ENCODE measurements around the gene ZNF324B.
"Not testable (repeated sequence)": the region's sequence is repeated elsewhere in the genome, so short reads cannot be mapped to it uniquely, and the experiment has no call there.

The ZNF324B gene

GRCh38 chr19:58456111-58456510 lies 4.7 kb downstream of the ZNF324B start:
- DNase-seq: no peak

GRCh38 chr19:58460039-58460438 lies 8.6 kb downstream of the ZNF324B start:
- no peak for DNase-seq

- DNase-seq: no peak
Observed at GRCh38 chr19:58466089-58466759, 14.8 kb downstream of the ZNF324B start.

GRCh38 chr19:58466760-58467589 lies 15.6 kb downstream of the ZNF324B start, which contains the start of gene ZNF324:
TSS of gene ZNF324 (plus strand) at chr19:58467080. CDS start at chr19:58469186, 2,106 bp downstream.
- DNase-seq: peak; percentile 95

GRCh38 chr19:58468216-58468839 lies 16.9 kb downstream of the ZNF324B start:
- peak; percentile 33 for DNase-seq

GRCh38 chr19:58469241-58470013 lies 18.0 kb downstream of the ZNF324B start:
- no peak for DNase-seq

GRCh38 chr19:58470837-58471543 lies 19.6 kb downstream of the ZNF324B start:
- not testable (repeated sequence) for DNase-seq

GRCh38 chr19:58471736-58472135 lies 20.3 kb downstream of the ZNF324B start:
- DNase-seq: no peak

- DNase-seq: no peak
Observed at GRCh38 chr19:58473775-58474174, 22.4 kb downstream of the ZNF324B start.

GRCh38 chr19:58474291-58474996 lies 23.0 kb downstream of the ZNF324B start:
- DNase-seq: no peak

GRCh38 chr19:58474997-58475713 lies 23.7 kb downstream of the ZNF324B start:
- DNase-seq: no peak

- DNase-seq: peak; percentile 89
Observed at GRCh38 chr19:58475714-58476497, 24.5 kb downstream of the ZNF324B start, which contains the start of gene ZNF446. TSS of gene ZNF446 (plus strand) at chr19:58476352. CDS start at chr19:58477219, 867 bp downstream.

GRCh38 chr19:58476498-58477015 lies 25.1 kb downstream of the ZNF324B start:
- DNase-seq: no peak

GRCh38 chr19:58477130-58477529 lies 25.7 kb downstream of the ZNF324B start:
- no peak for DNase-seq

GRCh38 chr19:58477871-58478270 lies 26.4 kb downstream of the ZNF324B start:
- DNase-seq: no peak

- no peak for DNase-seq
Observed at GRCh38 chr19:58479303-58479702, 27.9 kb downstream of the ZNF324B start.

GRCh38 chr19:58479736-58480480 lies 28.5 kb downstream of the ZNF324B start:
- no peak for DNase-seq

GRCh38 chr19:58480481-58480830 lies 29.0 kb downstream of the ZNF324B start:
- no peak for DNase-seq

GRCh38 chr19:58480831-58481230 lies 29.4 kb downstream of the ZNF324B start:
- no peak for DNase-seq

Data from NCI-H345 (cell line).